ENCODE results near the gene DNAH3. TPM values are rescaled to one million over a fixed set of nuclear protein-coding genes. Genes with fewer than 3 reads are reported as not detected.

The DNAH3 gene
- total RNA-seq, 2 donors from 2014 or later, result 0.40 to 0.82 TPM

DNA sequence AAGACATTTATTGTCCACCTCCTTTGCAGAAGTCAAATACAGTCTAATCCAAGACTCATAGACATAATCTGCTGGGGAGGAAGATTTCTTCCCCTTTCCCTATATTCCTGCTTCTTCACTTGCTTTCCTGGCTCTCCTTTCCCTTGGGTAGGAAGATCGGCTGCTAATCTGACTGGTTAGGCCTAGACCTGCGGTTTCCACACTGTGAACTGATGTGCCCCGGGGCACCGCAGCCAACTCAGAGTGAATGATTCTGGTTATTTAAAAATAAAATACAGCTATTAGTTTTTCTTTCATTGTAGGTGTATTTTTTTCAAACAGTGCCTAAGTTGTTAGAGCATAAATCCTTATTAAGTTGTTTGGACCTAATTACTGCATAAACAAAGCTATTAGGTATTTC is 78.9 kb downstream of the DNAH3 start:
- TF ChIP-seq, protein P1, sequence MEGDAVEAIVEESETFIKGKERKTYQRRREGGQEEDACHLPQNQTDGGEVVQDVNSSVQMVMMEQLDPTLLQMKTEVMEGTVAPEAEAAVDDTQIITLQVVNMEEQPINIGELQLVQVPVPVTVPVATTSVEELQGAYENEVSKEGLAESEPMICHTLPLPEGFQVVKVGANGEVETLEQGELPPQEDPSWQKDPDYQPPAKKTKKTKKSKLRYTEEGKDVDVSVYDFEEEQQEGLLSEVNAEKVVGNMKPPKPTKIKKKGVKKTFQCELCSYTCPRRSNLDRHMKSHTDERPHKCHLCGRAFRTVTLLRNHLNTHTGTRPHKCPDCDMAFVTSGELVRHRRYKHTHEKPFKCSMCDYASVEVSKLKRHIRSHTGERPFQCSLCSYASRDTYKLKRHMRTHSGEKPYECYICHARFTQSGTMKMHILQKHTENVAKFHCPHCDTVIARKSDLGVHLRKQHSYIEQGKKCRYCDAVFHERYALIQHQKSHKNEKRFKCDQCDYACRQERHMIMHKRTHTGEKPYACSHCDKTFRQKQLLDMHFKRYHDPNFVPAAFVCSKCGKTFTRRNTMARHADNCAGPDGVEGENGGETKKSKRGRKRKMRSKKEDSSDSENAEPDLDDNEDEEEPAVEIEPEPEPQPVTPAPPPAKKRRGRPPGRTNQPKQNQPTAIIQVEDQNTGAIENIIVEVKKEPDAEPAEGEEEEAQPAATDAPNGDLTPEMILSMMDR (conservative IDR thresholded peaks at IDR 0.05), result no peak
- H3K36me3 ChIP-seq (ENCODE audit: control insufficient read depth, insufficient read depth, low read length), result no peaks in the 10 kb centered on the region
- H3K4me1 Mint-ChIP-seq, result no peaks in the 10 kb centered on the region
- H3K4me3 Mint-ChIP-seq, result no peak overlapping the region
- H3K4me1 ChIP-seq (ENCODE audit: control insufficient read depth, insufficient read depth, low read length), result no peaks in the 10 kb centered on the region
- H3K36me3 Mint-ChIP-seq (ENCODE audit: low read depth), result no peaks in the 10 kb centered on the region
- peaks cover 9% of the 10 kb centered on the region for H3K27me3 Mint-ChIP-seq (ENCODE audit: insufficient read depth)
- H3K27ac ChIP-seq (ENCODE audit: low read depth, low read length), result no peak overlapping the region
- no peak overlapping the region for H3K9ac ChIP-seq (ENCODE audit: extremely low read depth, low read length, poor library complexity, severe bottlenecking)
- 85% methylated on average over 2 of the region's 4 CpGs; no CpG with 5 or more reads in 1 of the 2 experiments for WGBS, 2 experiments (ENCODE audit: insufficient coverage in 1 of 2, insufficient read length in 1 of 2)
- DNase-seq, result no peak
- no peaks in the 10 kb centered on the region for H3K9me3 ChIP-seq (ENCODE audit: control insufficient read depth, low read length)
- H3K4me3 ChIP-seq (ENCODE audit: low read length), result no peak overlapping the region
- H3K27ac Mint-ChIP-seq, result no peak overlapping the region
- no peaks in the 10 kb centered on the region for H3K27me3 ChIP-seq (ENCODE audit: control insufficient read depth, insufficient read depth, low read length, poor library complexity, severe bottlenecking)
- H3K9me3 Mint-ChIP-seq, result peaks cover 2% of the 10 kb centered on the region

DNA sequence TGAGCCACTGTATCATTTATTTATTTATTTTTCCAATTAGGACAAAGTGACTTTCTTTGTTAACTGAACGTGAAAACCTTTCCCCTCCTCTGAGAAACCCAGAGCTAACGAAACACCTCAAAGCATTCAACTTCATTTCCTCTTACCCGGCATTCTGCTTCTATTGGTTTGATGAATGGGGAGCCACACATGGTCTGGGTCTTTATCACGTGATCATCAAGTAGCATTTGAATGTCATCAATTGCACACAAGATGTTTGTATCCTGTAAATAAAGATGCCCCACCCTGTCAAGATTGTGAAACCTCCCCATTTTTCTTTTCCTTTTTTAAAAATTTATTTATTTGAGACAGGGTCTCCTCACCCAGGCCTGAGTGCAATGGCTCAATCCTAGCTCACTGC is 80.1 kb downstream of the DNAH3 start:
- Mint-ChIP-seq H3K27ac (no peak overlapping the region), H3K9me3 (peaks cover 2% of the 10 kb centered on the region)

DNA sequence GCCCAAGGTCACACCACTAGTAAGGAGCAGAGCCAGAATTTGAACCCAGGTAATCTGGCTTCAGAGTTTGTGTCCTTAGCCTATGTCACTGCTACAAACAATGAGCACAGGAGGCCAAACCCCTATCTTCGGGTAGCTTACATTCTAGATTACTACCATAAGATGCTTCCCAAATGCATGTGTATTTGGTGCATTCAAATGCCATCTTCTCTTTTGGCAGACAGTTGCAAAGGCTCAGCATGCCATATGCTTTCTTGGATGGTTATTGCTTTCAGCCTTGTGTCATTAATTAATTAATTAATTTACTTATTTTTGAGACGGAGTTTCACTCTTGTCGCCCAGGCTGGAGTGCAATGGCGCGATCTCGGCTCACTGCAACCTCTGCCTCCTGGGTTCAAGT is 80.7 kb downstream of the DNAH3 start:
- Mint-ChIP-seq H3K4me3 (no peak overlapping the region), H3K9me3 (peaks cover 2% of the 10 kb centered on the region), H3K4me1 (no peaks in the 10 kb centered on the region), H3K27ac (no peak overlapping the region), H3K36me3 (ENCODE audit: low read depth) (no peaks in the 10 kb centered on the region), H3K27me3 (ENCODE audit: insufficient read depth) (peaks cover 4% of the 10 kb centered on the region)
- no peaks in the 10 kb centered on the region for H3K9me3 ChIP-seq (ENCODE audit: control insufficient read depth, low read length)
- no peak overlapping the region for H3K9ac ChIP-seq (ENCODE audit: extremely low read depth, low read length, poor library complexity, severe bottlenecking)
- no peaks in the 10 kb centered on the region for H3K36me3 ChIP-seq (ENCODE audit: control insufficient read depth, insufficient read depth, low read length)
- no peak overlapping the region for H3K4me3 ChIP-seq (ENCODE audit: low read length)
- no peaks in the 10 kb centered on the region for H3K27me3 ChIP-seq (ENCODE audit: control insufficient read depth, insufficient read depth, low read length, poor library complexity, severe bottlenecking)
- WGBS, 2 experiments (ENCODE audit: insufficient coverage in 1 of 2, insufficient read length in 1 of 2), result 89 to 92% methylated on average over 3 to 6 of the region's 6 CpGs
- H3K27ac ChIP-seq (ENCODE audit: low read depth, low read length), result no peak overlapping the region
- TF ChIP-seq, protein P1 (conservative IDR thresholded peaks at IDR 0.05), result no peak
- H3K4me1 ChIP-seq (ENCODE audit: control insufficient read depth, insufficient read depth, low read length), result no peaks in the 10 kb centered on the region
- DNase-seq, result no peak

More for the DNA sequence above, 80.1 kb downstream of the DNAH3 start:
- Mint-ChIP-seq H3K27me3 (ENCODE audit: insufficient read depth) (peaks cover 9% of the 10 kb centered on the region), H3K4me3 (no peak overlapping the region), H3K36me3 (ENCODE audit: low read depth) (no peaks in the 10 kb centered on the region), H3K4me1 (no peaks in the 10 kb centered on the region)
- WGBS, 2 experiments (ENCODE audit: insufficient coverage in 1 of 2, insufficient read length in 1 of 2), result 88 to 91% methylated on average over 4 of the region's 4 CpGs
- H3K9ac ChIP-seq (ENCODE audit: extremely low read depth, low read length, poor library complexity, severe bottlenecking), result no peak overlapping the region
- H3K36me3 ChIP-seq (ENCODE audit: control insufficient read depth, insufficient read depth, low read length), result no peaks in the 10 kb centered on the region
- no peaks in the 10 kb centered on the region for H3K27me3 ChIP-seq (ENCODE audit: control insufficient read depth, insufficient read depth, low read length, poor library complexity, severe bottlenecking)
- no peak overlapping the region for H3K4me3 ChIP-seq (ENCODE audit: low read length)
- no peaks in the 10 kb centered on the region for H3K9me3 ChIP-seq (ENCODE audit: control insufficient read depth, low read length)
- H3K4me1 ChIP-seq (ENCODE audit: control insufficient read depth, insufficient read depth, low read length), result no peaks in the 10 kb centered on the region
- H3K27ac ChIP-seq (ENCODE audit: low read depth, low read length), result no peak overlapping the region
- DNase-seq, result no peak
- TF ChIP-seq, protein P1 (conservative IDR thresholded peaks at IDR 0.05), result no peak

Measured in endodermal cell (in vitro differentiated cells).